Activated T-cell treated with anti-CD3 and anti-CD28 coated beads, Interleukin-2, amount 50 U/mL, for 48 hours (primary cell): ENCODE data around the gene TCP11L1.
"Not testable (repeated sequence)": the region's sequence is repeated elsewhere in the genome, so short reads cannot be mapped to it uniquely, and the experiment has no call there.

Source experiments
- DNase-seq, 2 experiments: peaks; one replicate each; pipeline ENCODE4 v3.0.0-alpha.2; 2020

Gene TCP11L1

GRCh38 chr11:33068611-33069340, 29.4 kb downstream of the TCP11L1 start:
- DNase-seq, result no peak

GRCh38 chr11:33072465-33072864, 33.1 kb downstream of the TCP11L1 start:
- DNase-seq, result no peak

GRCh38 chr11:33083918-33084317, 44.5 kb downstream of the TCP11L1 start:
- DNase-seq, result no peak

GRCh38 chr11:33086017-33086416, 46.6 kb downstream of the TCP11L1 start:
- DNase-seq, result no peak

- DNase-seq, result no peak
These were observed 50.4 kb downstream of the TCP11L1 start for GRCh38 chr11:33089776-33090175.

GRCh38 chr11:33094157-33094556, 54.8 kb downstream of the TCP11L1 start:
- DNase-seq, result no peak

- DNase-seq, result no peak
These were observed 64.5 kb downstream of the TCP11L1 start for GRCh38 chr11:33103836-33104235.

GRCh38 chr11:33109294-33109895, 70.0 kb downstream of the TCP11L1 start:
- DNase-seq, result no peak

GRCh38 chr11:33110083-33110482, 70.7 kb downstream of the TCP11L1 start:
- DNase-seq, result no peak

GRCh38 chr11:33116535-33116934, 77.2 kb downstream of the TCP11L1 start:
- no peak for DNase-seq

GRCh38 chr11:33122696-33123095, 83.3 kb downstream of the TCP11L1 start:
- DNase-seq, result not testable (repeated sequence)
